Measurements from ENCODE around the gene GRM2. TPM values are rescaled to one million over a fixed set of nuclear protein-coding genes. Genes with fewer than 3 reads are reported as not detected.

GRM2 gene
- total RNA-seq, 2 donors from 2014 or later, result 0.16 to 0.19 TPM

DNA sequence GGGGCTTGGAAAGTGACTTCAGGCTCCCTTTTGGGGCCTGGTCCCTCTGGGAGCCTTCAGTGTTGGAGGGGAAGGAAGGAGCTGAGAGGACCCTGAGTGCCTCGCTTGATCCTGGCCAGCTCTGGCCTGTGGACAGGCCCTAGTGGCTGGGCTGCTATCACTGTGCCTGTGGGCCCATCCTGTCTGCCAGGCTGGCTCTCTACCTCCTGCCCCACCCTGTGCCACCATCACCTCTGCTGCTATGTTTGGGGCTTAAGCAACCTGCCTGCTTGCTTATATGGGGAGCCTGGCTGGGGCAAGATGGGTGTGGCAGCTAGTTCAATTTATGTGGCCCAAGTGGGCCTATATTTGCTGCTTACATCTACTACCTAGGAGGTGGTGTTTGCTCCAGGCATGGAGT is 28.7 kb upstream of the GRM2 start:
- TF ChIP-seq CTCF (IDR thresholded peaks at IDR 0.05), result no peak
- Histone ChIP-seq H3K4me1 (peaks cover 0 to 67% of the 10 kb centered on the region in 2 donors), H3K4me3 (no peak overlapping the region), H3K9me3 (no peaks in the 10 kb centered on the region), H3K27me3 (no peaks in the 10 kb centered on the region), H3K36me3 (peaks cover 24% of the 10 kb centered on the region), H3K27ac (no peak overlapping the region)
- DNase-seq (ENCODE audit: low spot score), result no peak

- Histone ChIP-seq H3K4me3 (no peak overlapping the region), H3K27ac (no peak overlapping the region), H3K9me3 (no peaks in the 10 kb centered on the region), H3K27me3 (no peaks in the 10 kb centered on the region), H3K36me3 (peaks cover 24% of the 10 kb centered on the region), H3K4me1 (peaks cover 0 to 67% of the 10 kb centered on the region in 2 donors)
- no peak for DNase-seq (ENCODE audit: low spot score)
- no peak for TF ChIP-seq CTCF (IDR thresholded peaks at IDR 0.05)
These were observed 28.2 kb upstream of the GRM2 start for GRCh38 chr3:51678641-51679040.

DNA sequence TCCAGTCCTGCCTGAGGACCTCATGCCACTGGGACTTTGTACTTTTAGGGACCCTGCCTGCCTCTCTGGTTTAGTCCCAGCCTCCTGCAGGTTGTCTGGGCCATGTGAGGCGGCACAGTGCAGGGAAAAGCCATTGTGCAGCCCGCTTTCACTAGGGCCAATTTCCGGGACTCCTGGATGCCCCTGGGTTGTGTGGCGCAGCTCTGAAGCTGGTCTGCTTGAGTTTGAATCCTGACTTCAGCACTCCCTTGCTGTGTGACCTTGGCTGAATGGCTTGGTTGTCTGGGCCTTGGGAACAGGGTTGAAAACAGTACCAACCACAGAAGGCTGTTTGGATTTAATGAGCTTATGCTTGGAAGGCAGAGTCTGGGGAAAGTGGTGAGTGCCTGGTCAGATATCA is 27.6 kb upstream of the GRM2 start:
- H3K4me3 ChIP-seq, result no peak overlapping the region
- DNase-seq (ENCODE audit: low spot score), result no peak
- no peaks in the 10 kb centered on the region for H3K27me3 ChIP-seq
- TF ChIP-seq CTCF (IDR thresholded peaks at IDR 0.05), result no peak
- H3K27ac ChIP-seq, result no peak overlapping the region
- H3K36me3 ChIP-seq, result peaks cover 23% of the 10 kb centered on the region
- no peaks in the 10 kb centered on the region for H3K9me3 ChIP-seq
- peaks cover 0 to 69% of the 10 kb centered on the region in 2 donors for H3K4me1 ChIP-seq

DNA sequence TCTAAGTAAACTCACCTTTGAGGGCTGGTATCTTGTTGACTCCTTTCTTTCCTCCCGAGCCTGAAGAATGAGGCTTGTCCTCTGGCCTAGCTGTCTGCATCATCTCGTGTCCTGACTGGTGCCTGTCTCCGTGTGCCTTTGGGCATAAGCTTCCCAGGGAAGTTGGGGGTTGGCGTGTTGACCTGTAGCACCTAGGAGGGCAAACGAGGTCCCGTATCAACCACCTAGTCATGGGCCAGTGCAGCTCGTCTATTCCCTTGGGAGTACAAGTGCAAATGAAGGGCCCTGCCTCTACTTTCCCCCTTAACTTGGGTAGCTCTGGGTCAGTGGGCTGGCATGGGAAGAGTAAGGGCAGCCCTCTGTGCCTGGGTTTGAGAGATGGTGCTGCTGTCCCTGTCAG is 27.1 kb upstream of the GRM2 start:
- peaks cover 0 to 73% of the 10 kb centered on the region in 2 donors for H3K4me1 ChIP-seq
- DNase-seq (ENCODE audit: low spot score), result no peak
- no peak overlapping the region for H3K4me3 ChIP-seq
- H3K27ac ChIP-seq, result no peak overlapping the region
- peaks cover 22% of the 10 kb centered on the region for H3K36me3 ChIP-seq
- no peak for TF ChIP-seq CTCF (IDR thresholded peaks at IDR 0.05)
- H3K27me3 ChIP-seq, result no peaks in the 10 kb centered on the region
- H3K9me3 ChIP-seq, result no peaks in the 10 kb centered on the region

- no peak for DNase-seq (ENCODE audit: low spot score)
- H3K27ac ChIP-seq, result peak overlapping the region in 1 of 2 donors; percentile 3
- no peaks in the 10 kb centered on the region for H3K27me3 ChIP-seq
- H3K36me3 ChIP-seq, result peaks cover 23% of the 10 kb centered on the region
- H3K4me3 ChIP-seq, result no peak overlapping the region
- no peak for TF ChIP-seq CTCF (IDR thresholded peaks at IDR 0.05)
- no peaks in the 10 kb centered on the region for H3K9me3 ChIP-seq
- H3K4me1 ChIP-seq, result peaks cover 0 to 73% of the 10 kb centered on the region in 2 donors
These were observed 26.7 kb upstream of the GRM2 start for GRCh38 chr3:51680196-51680595.

- H3K27ac ChIP-seq, result peak overlapping the region in 1 of 2 donors; percentile 3
- H3K4me3 ChIP-seq, result no peak overlapping the region
- H3K9me3 ChIP-seq, result no peaks in the 10 kb centered on the region
- H3K4me1 ChIP-seq, result peaks cover 0 to 73% of the 10 kb centered on the region in 2 donors
- H3K27me3 ChIP-seq, result no peaks in the 10 kb centered on the region
- no peak for DNase-seq (ENCODE audit: low spot score)
- TF ChIP-seq CTCF (IDR thresholded peaks at IDR 0.05), result no peak
- peaks cover 23% of the 10 kb centered on the region for H3K36me3 ChIP-seq
These were observed 26.1 kb upstream of the GRM2 start for GRCh38 chr3:51680663-51681230.
